ENCODE results near the gene SCAF8.

The SCAF8 gene

GRCh38 chr6:154731296-154732218 lies 1.7 kb upstream of the SCAF8 start:
- H3K27me3 ChIP-seq (ENCODE audit: insufficient read depth, low read length, poor library complexity): no peaks in the 10 kb centered on the region
- peak overlapping the region; percentile 6 for H3K56ac ChIP-seq (ENCODE audit: low read length)
- peaks cover 21% of the 10 kb centered on the region for H3K79me2 ChIP-seq (ENCODE audit: control insufficient read depth, insufficient read depth, low read length)
- no peak overlapping the region for H3K4me3 ChIP-seq (ENCODE audit: low read length)
- H3K18ac ChIP-seq (ENCODE audit: low read length): no peak overlapping the region
- no peak overlapping the region for H4K5ac ChIP-seq (ENCODE audit: low read length)
- no CpG with 5 or more reads among the region's 24 CpGs for WGBS (ENCODE audit: extremely low coverage, insufficient coverage, low lambda C conversion rate)
- H4K8ac ChIP-seq (ENCODE audit: low read depth, low read length): no peak overlapping the region
- H2AK5ac ChIP-seq (ENCODE audit: low read length): no peak overlapping the region
- no peak overlapping the region for H3K23ac ChIP-seq (ENCODE audit: low read length)
- H3K4me2 ChIP-seq (ENCODE audit: low read length): no peak overlapping the region
- no peak overlapping the region for H3K27ac ChIP-seq (ENCODE audit: low read depth, low read length)
- H3K4ac ChIP-seq (ENCODE audit: low read depth, low read length): no peak overlapping the region
- no peak overlapping the region for H2BK120ac ChIP-seq (ENCODE audit: low read depth, low read length)
- DNase-seq: peak; percentile 64
- no peaks in the 10 kb centered on the region for H3K4me1 ChIP-seq (ENCODE audit: control insufficient read depth, low read depth, low read length)
- H2BK15ac ChIP-seq (replicated peaks; ENCODE audit: low read depth): no peak overlapping the region
- H2BK5ac ChIP-seq (ENCODE audit: low read length): no peak overlapping the region
- no peaks in the 10 kb centered on the region for H3K36me3 ChIP-seq (ENCODE audit: control insufficient read depth, insufficient read depth, low read length)
- no peaks in the 10 kb centered on the region for H3K79me1 ChIP-seq (ENCODE audit: low read length)
- no peak overlapping the region for H3K9ac ChIP-seq (ENCODE audit: low read length)

GRCh38 chr6:154732538-154733182 lies 556 bp upstream of the SCAF8 start:
- Histone ChIP-seq H3K27me3 (ENCODE audit: insufficient read depth, low read length, poor library complexity) (no peaks in the 10 kb centered on the region), H4K8ac (ENCODE audit: low read depth, low read length) (no peak overlapping the region), H3K36me3 (ENCODE audit: control insufficient read depth, insufficient read depth, low read length) (no peaks in the 10 kb centered on the region), H3K4me1 (ENCODE audit: control insufficient read depth, low read depth, low read length) (peaks cover 2% of the 10 kb centered on the region), H3K79me1 (ENCODE audit: low read length) (no peaks in the 10 kb centered on the region), H3K4me3 (ENCODE audit: low read length) (peak overlapping the region; percentile 77), H2BK120ac (ENCODE audit: low read depth, low read length) (no peak overlapping the region), H3K9ac (ENCODE audit: low read length) (peak overlapping the region; percentile 97), H3K56ac (ENCODE audit: low read length) (peak overlapping the region; percentile 94), H2BK15ac (replicated peaks; ENCODE audit: low read depth) (no peak overlapping the region), H4K5ac (ENCODE audit: low read length) (peak overlapping the region; percentile 73), H3K27ac (ENCODE audit: low read depth, low read length) (peak overlapping the region; percentile 87), H3K79me2 (ENCODE audit: control insufficient read depth, insufficient read depth, low read length) (peaks cover 30% of the 10 kb centered on the region), H3K23ac (ENCODE audit: low read length) (peak overlapping the region; percentile 24), H3K4ac (ENCODE audit: low read depth, low read length) (peak overlapping the region; percentile 58), H3K18ac (ENCODE audit: low read length) (peak overlapping the region; percentile 87), H2AK5ac (ENCODE audit: low read length) (no peak overlapping the region), H3K4me2 (ENCODE audit: low read length) (peak overlapping the region; percentile 58), H2BK5ac (ENCODE audit: low read length) (peak overlapping the region; percentile 64)
- no CpG with 5 or more reads among the region's 26 CpGs for WGBS (ENCODE audit: extremely low coverage, insufficient coverage, low lambda C conversion rate)
- peak; percentile 71 for DNase-seq

- H3K4me2 ChIP-seq (ENCODE audit: low read length): peak overlapping the region; percentile 35
- H3K36me3 ChIP-seq (ENCODE audit: control insufficient read depth, insufficient read depth, low read length): no peaks in the 10 kb centered on the region
- no peak overlapping the region for H2BK15ac ChIP-seq (replicated peaks; ENCODE audit: low read depth)
- H3K27me3 ChIP-seq (ENCODE audit: insufficient read depth, low read length, poor library complexity): no peaks in the 10 kb centered on the region
- WGBS (ENCODE audit: extremely low coverage, insufficient coverage, low lambda C conversion rate): no CpG with 5 or more reads among the region's 71 CpGs
- peaks cover 5% of the 10 kb centered on the region for H3K4me1 ChIP-seq (ENCODE audit: control insufficient read depth, low read depth, low read length)
- peaks cover 39% of the 10 kb centered on the region for H3K79me2 ChIP-seq (ENCODE audit: control insufficient read depth, insufficient read depth, low read length)
- DNase-seq: peak; percentile 98
- peak overlapping the region; percentile 98 for H2BK5ac ChIP-seq (ENCODE audit: low read length)
- peak overlapping the region; percentile 98 for H3K9ac ChIP-seq (ENCODE audit: low read length)
- peak overlapping the region; percentile 96 for H3K18ac ChIP-seq (ENCODE audit: low read length)
- no peaks in the 10 kb centered on the region for H3K79me1 ChIP-seq (ENCODE audit: low read length)
- H3K27ac ChIP-seq (ENCODE audit: low read depth, low read length): peak overlapping the region; percentile 99
- peak overlapping the region; percentile 92 for H3K4me3 ChIP-seq (ENCODE audit: low read length)
- peak overlapping the region; percentile 56 for H2BK120ac ChIP-seq (ENCODE audit: low read depth, low read length)
- H3K4ac ChIP-seq (ENCODE audit: low read depth, low read length): peak overlapping the region; percentile 74
- peak overlapping the region; percentile 99 for H3K56ac ChIP-seq (ENCODE audit: low read length)
- no peak overlapping the region for H4K5ac ChIP-seq (ENCODE audit: low read length)
- no peak overlapping the region for H2AK5ac ChIP-seq (ENCODE audit: low read length)
- no peak overlapping the region for H4K8ac ChIP-seq (ENCODE audit: low read depth, low read length)
- peak overlapping the region; percentile 69 for H3K23ac ChIP-seq (ENCODE audit: low read length)
Observed at GRCh38 chr6:154733626-154734382, 588 bp downstream of the SCAF8 start.

- no peak for DNase-seq
- H3K79me2 ChIP-seq (ENCODE audit: control insufficient read depth, insufficient read depth, low read length): peaks cover 64% of the 10 kb centered on the region
- H3K4ac ChIP-seq (ENCODE audit: low read depth, low read length): no peak overlapping the region
- H3K4me2 ChIP-seq (ENCODE audit: low read length): no peak overlapping the region
- peaks cover 7% of the 10 kb centered on the region for H3K4me1 ChIP-seq (ENCODE audit: control insufficient read depth, low read depth, low read length)
- no peaks in the 10 kb centered on the region for H3K27me3 ChIP-seq (ENCODE audit: insufficient read depth, low read length, poor library complexity)
- no peak overlapping the region for H3K4me3 ChIP-seq (ENCODE audit: low read length)
- H3K79me1 ChIP-seq (ENCODE audit: low read length): peaks cover 3% of the 10 kb centered on the region
- WGBS (ENCODE audit: extremely low coverage, insufficient coverage, low lambda C conversion rate): no CpG with 5 or more reads among the region's 4 CpGs
- H4K8ac ChIP-seq (ENCODE audit: low read depth, low read length): no peak overlapping the region
- H2BK120ac ChIP-seq (ENCODE audit: low read depth, low read length): no peak overlapping the region
- no peak overlapping the region for H3K18ac ChIP-seq (ENCODE audit: low read length)
- no peaks in the 10 kb centered on the region for H3K36me3 ChIP-seq (ENCODE audit: control insufficient read depth, insufficient read depth, low read length)
- no peak overlapping the region for H3K9ac ChIP-seq (ENCODE audit: low read length)
- H2BK15ac ChIP-seq (replicated peaks; ENCODE audit: low read depth): no peak overlapping the region
- H4K5ac ChIP-seq (ENCODE audit: low read length): no peak overlapping the region
- H3K23ac ChIP-seq (ENCODE audit: low read length): no peak overlapping the region
- no peak overlapping the region for H2BK5ac ChIP-seq (ENCODE audit: low read length)
- H2AK5ac ChIP-seq (ENCODE audit: low read length): no peak overlapping the region
- H3K27ac ChIP-seq (ENCODE audit: low read depth, low read length): no peak overlapping the region
- no peak overlapping the region for H3K56ac ChIP-seq (ENCODE audit: low read length)
Observed at GRCh38 chr6:154736618-154737259, 3.5 kb downstream of the SCAF8 start.

GRCh38 chr6:154737424-154737823 lies 4.2 kb downstream of the SCAF8 start:
- H4K8ac ChIP-seq (ENCODE audit: low read depth, low read length): no peak overlapping the region
- no CpG with 5 or more reads among the region's 9 CpGs for WGBS (ENCODE audit: extremely low coverage, insufficient coverage, low lambda C conversion rate)
- no peak overlapping the region for H2AK5ac ChIP-seq (ENCODE audit: low read length)
- H3K4ac ChIP-seq (ENCODE audit: low read depth, low read length): no peak overlapping the region
- H3K4me2 ChIP-seq (ENCODE audit: low read length): no peak overlapping the region
- peaks cover 7% of the 10 kb centered on the region for H3K4me1 ChIP-seq (ENCODE audit: control insufficient read depth, low read depth, low read length)
- H3K23ac ChIP-seq (ENCODE audit: low read length): no peak overlapping the region
- H3K56ac ChIP-seq (ENCODE audit: low read length): no peak overlapping the region
- H3K4me3 ChIP-seq (ENCODE audit: low read length): no peak overlapping the region
- H3K27me3 ChIP-seq (ENCODE audit: insufficient read depth, low read length, poor library complexity): no peaks in the 10 kb centered on the region
- no peak overlapping the region for H2BK15ac ChIP-seq (replicated peaks; ENCODE audit: low read depth)
- peaks cover 3% of the 10 kb centered on the region for H3K79me1 ChIP-seq (ENCODE audit: low read length)
- no peak overlapping the region for H2BK120ac ChIP-seq (ENCODE audit: low read depth, low read length)
- no peak for DNase-seq
- no peak overlapping the region for H3K27ac ChIP-seq (ENCODE audit: low read depth, low read length)
- H3K9ac ChIP-seq (ENCODE audit: low read length): no peak overlapping the region
- peaks cover 66% of the 10 kb centered on the region for H3K79me2 ChIP-seq (ENCODE audit: control insufficient read depth, insufficient read depth, low read length)
- no peak overlapping the region for H4K5ac ChIP-seq (ENCODE audit: low read length)
- no peaks in the 10 kb centered on the region for H3K36me3 ChIP-seq (ENCODE audit: control insufficient read depth, insufficient read depth, low read length)
- H2BK5ac ChIP-seq (ENCODE audit: low read length): no peak overlapping the region
- H3K18ac ChIP-seq (ENCODE audit: low read length): no peak overlapping the region
